Brain pericyte (primary cell): ENCODE data around the gene ONECUT1.

Source experiments
- DNase-seq: peaks from one replicate; pipeline ENCODE4 v3.0.0-alpha.2; 2012; ENCODE audit warnings: low read depth, low spot score

Gene ONECUT1

GRCh38 chr15:52731732-52732470 is 58.2 kb downstream of the ONECUT1 start:
- no peak for DNase-seq

GRCh38 chr15:52731004-52731403 is 59.1 kb downstream of the ONECUT1 start:
- no peak for DNase-seq

GRCh38 chr15:52730594-52730993 is 59.5 kb downstream of the ONECUT1 start:
- no peak for DNase-seq

- no peak for DNase-seq
Observed at GRCh38 chr15:52730173-52730572, 60.0 kb downstream of the ONECUT1 start.

GRCh38 chr15:52728899-52729298 is 61.2 kb downstream of the ONECUT1 start:
- no peak for DNase-seq

- no peak for DNase-seq
Observed at GRCh38 chr15:52727815-52728214, 62.3 kb downstream of the ONECUT1 start.

GRCh38 chr15:52726195-52726594 is 63.9 kb downstream of the ONECUT1 start:
- no peak for DNase-seq

GRCh38 chr15:52718551-52718950 is 71.6 kb downstream of the ONECUT1 start:
- DNase-seq, result no peak

- DNase-seq, result no peak
Observed at GRCh38 chr15:52717924-52718323, 72.2 kb downstream of the ONECUT1 start.

- DNase-seq, result no peak
Observed at GRCh38 chr15:52717481-52717880, 72.7 kb downstream of the ONECUT1 start.

GRCh38 chr15:52716536-52716935 is 73.6 kb downstream of the ONECUT1 start:
- DNase-seq, result no peak

- no peak for DNase-seq
Observed at GRCh38 chr15:52715411-52715810, 74.7 kb downstream of the ONECUT1 start.

GRCh38 chr15:52714968-52715367 is 75.2 kb downstream of the ONECUT1 start:
- no peak for DNase-seq

- DNase-seq, result no peak
Observed at GRCh38 chr15:52710708-52711389, 79.3 kb downstream of the ONECUT1 start.

- DNase-seq, result no peak
Observed at GRCh38 chr15:52710050-52710707, 80.0 kb downstream of the ONECUT1 start.

- no peak for DNase-seq
Observed at GRCh38 chr15:52709187-52709981, 80.8 kb downstream of the ONECUT1 start.
